ENCODE measurements around the gene MSX2.

Gene MSX2

GRCh38 chr5:174777111-174777510, 52.7 kb downstream of the MSX2 start:
- no peak for TF ChIP-seq CTCF (IDR thresholded peaks at IDR 0.05)
- Histone ChIP-seq H3K27ac (no peak overlapping the region), H3K4me3 (no peak overlapping the region)
- peak; percentile 8 for DNase-seq (ENCODE audit: low spot score)

DNA sequence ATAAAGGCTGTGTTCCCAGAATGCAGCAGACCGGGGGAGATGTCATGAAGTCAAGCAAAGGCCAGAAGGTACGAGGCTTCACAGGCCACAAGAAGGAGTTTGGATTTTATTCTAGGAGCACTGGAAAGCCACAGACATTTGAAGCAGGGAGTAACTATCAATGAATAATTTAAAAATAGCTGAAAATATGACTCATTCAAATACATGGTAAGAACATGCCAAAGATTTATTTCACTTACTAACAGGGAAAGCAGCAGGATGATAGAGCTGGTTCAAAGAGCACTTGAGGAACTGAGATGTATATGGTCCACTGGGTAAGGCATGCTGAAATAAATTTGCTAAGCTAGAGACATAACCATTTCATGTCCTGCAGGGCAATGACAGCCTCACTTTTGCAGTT, 53.2 kb downstream of the MSX2 start:
- Histone ChIP-seq H3K27ac (no peak overlapping the region), H3K4me3 (no peak overlapping the region)
- TF ChIP-seq CTCF (IDR thresholded peaks at IDR 0.05), result no peak
- DNase-seq (ENCODE audit: low spot score), result peak; percentile 17

All from coronary artery (tissue), 2 donors.